HepG2 (cell line): ENCODE data around the gene MED13. TPM values are rescaled to one million over a fixed set of nuclear protein-coding genes. Genes with fewer than 3 reads are reported as not detected.

Source experiments
- ATAC-seq: fragments of 200-7000 bp; cut with Tn5 transposase; 3 replicates; pipeline ENCODE4 v1.9.1; 2020; ENCODE audit warnings: mild to moderate bottlenecking, moderate library complexity
- BruUV-seq: library from RNA; stranded (reverse); fragments of 400-500 nt; replicated peaks from 2 replicates; lab custom pipeline; 2021; lab: Mats Ljungman, UMichigan
- CTCF ChIA-PET: fragments of 300-600 bp; formaldehyde crosslinking; extraction: SDS; loops from one replicate; lab custom pipeline; 2021; ENCODE audit warnings: low total read pairs, inconsistent platforms, low intra/inter-chr PET ratio; lab: Yijun Ruan, JAX
- POLR2A ChIA-PET: fragments of 350-600 bp; sonication (Branson Sonifier 250); formaldehyde crosslinking; loops from one replicate; lab custom pipeline; 2020; ENCODE audit warnings: antibody characterized with exemption, inconsistent platforms; lab: Yijun Ruan, JAX
- DNase-seq: peaks from one replicate; pipeline ENCODE4 v3.0.0-alpha.2; 2015; ENCODE audit warnings: low spot score
- FAIRE-seq: peaks from 3 replicates; lab custom pipeline; 2011; peaks lifted over from hg19 to GRCh38; lab: Jason Lieb, UNC
- H2AFZ ChIP-seq: one replicate; pipeline ENCODE4 v1.6.1; 2011; ENCODE audit warnings: low read length, inconsistent platforms
- H3K27ac ChIP-seq: fragments of 300-600 bp; 3 replicates; pipeline ENCODE4 v1.8.0; 2011; ENCODE audit warnings: mixed run types, mild to moderate bottlenecking, mixed read lengths, low read length, inconsistent platforms; ENCODE audit not compliant: insufficient read depth; ENCODE audit errors: extremely low read length
- H3K27me3 ChIP-seq, 2 experiments: fragments of 200-600 bp in 1 of 2; 2 replicates in 1 of 2; 3 replicates in 1 of 2; pipeline versions ENCODE4 v1.6.0 to v1.8.0; 2011; ENCODE audit warnings: low read length in 2 of 2, mild to moderate bottlenecking in 2 of 2, moderate library complexity in 2 of 2, inconsistent platforms in 1 of 2; ENCODE audit not compliant: insufficient read depth in 2 of 2, control insufficient read depth in 1 of 2
- H3K36me3 ChIP-seq, 2 experiments: fragments of 200-600 bp in 1 of 2; replicated peaks in 1 of 2; 2 replicates in 1 of 2; 3 replicates in 1 of 2; pipeline versions ENCODE4 v1.5.1 to v1.8.0; 2011; ENCODE audit warnings: low read length in 2 of 2, inconsistent platforms in 1 of 2; ENCODE audit not compliant: insufficient read depth in 2 of 2, control insufficient read depth in 1 of 2
- H3K4me1 ChIP-seq: 2 replicates; pipeline ENCODE4 v1.5.1; 2012; ENCODE audit warnings: low read length, inconsistent platforms; ENCODE audit not compliant: insufficient read depth
- H3K4me2 ChIP-seq: 2 replicates; pipeline ENCODE4 v1.6.0; 2011; ENCODE audit warnings: low read depth, low read length, inconsistent platforms
- H3K4me3 ChIP-seq, 3 experiments: fragments of 200-600 bp in 1 of 3; sonication (generic), shearing (Covaris generic) in 1 of 3; replicated peaks in 1 of 3; 2 replicates each; pipeline ENCODE4 v1.5.1; 2011 to 2016; ENCODE audit warnings: low read length in 3 of 3, inconsistent platforms in 2 of 3, low read depth in 2 of 3, mild to moderate bottlenecking in 2 of 3, control low read depth in 1 of 3, mixed read lengths in 1 of 3; ENCODE audit not compliant: insufficient read depth in 1 of 3
- H3K79me2 ChIP-seq: one replicate; pipeline ENCODE4 v1.6.1; 2011; ENCODE audit warnings: low read length, inconsistent platforms; ENCODE audit not compliant: insufficient read depth
- H3K9ac ChIP-seq: 2 replicates; pipeline ENCODE4 v1.6.0; 2011; ENCODE audit warnings: mild to moderate bottlenecking, low read depth, low read length, inconsistent platforms; ENCODE audit not compliant: insufficient read depth
- H3K9me3 ChIP-seq: 2 replicates; pipeline ENCODE4 v1.5.1; 2012; ENCODE audit warnings: mild to moderate bottlenecking, low read length
- H4K20me1 ChIP-seq: 2 replicates; pipeline ENCODE4 v1.6.0; 2011; ENCODE audit warnings: inconsistent platforms, mild to moderate bottlenecking, low read length, moderate library complexity; ENCODE audit not compliant: insufficient read depth
- GTF3A ChIP-seq: sonication (generic); formaldehyde crosslinking; conservative IDR thresholded peaks from 2 replicates; pipeline ENCODE4 v1.4.0; 2020; ENCODE audit warnings: mild to moderate bottlenecking, missing genetic modification reagents
- HDAC6 ChIP-seq: fragments of 200-600 bp; sonication (generic); IDR thresholded peaks from 2 replicates; pipeline ENCODE4 v1.7.0; 2017; ENCODE audit warnings: mild to moderate bottlenecking, antibody characterized with exemption, low read length, low read depth
- TGIF2 ChIP-seq: IDR thresholded peaks from 2 replicates; pipeline ENCODE4 v1.6.1; 2016; ENCODE audit warnings: control low read depth, missing compliant biosample characterization
- ZC3H13 ChIP-seq: sonication (generic); formaldehyde crosslinking; IDR thresholded peaks from 2 replicates; pipeline ENCODE4 v1.8.1; 2023; ENCODE audit warnings: mild to moderate bottlenecking, missing genetic modification reagents, moderate library complexity
- ZNF281 ChIP-seq: sonication (generic); formaldehyde crosslinking; IDR thresholded peaks from 2 replicates; pipeline ENCODE4 v1.4.0; 2020; ENCODE audit warnings: missing genetic modification reagents, borderline replicate concordance
- ZNF7 ChIP-seq: IDR thresholded peaks from 2 replicates; pipeline ENCODE4 v1.6.1; 2016; ENCODE audit warnings: missing biosample characterization, missing genetic modification reagents
- ZNF770 ChIP-seq: sonication (generic); formaldehyde crosslinking; IDR thresholded peaks from 2 replicates; pipeline ENCODE4 v1.5.0; 2020; ENCODE audit warnings: mild to moderate bottlenecking, missing genetic modification reagents
- WGBS: methylation state at CpG from one replicate; pipeline ENCODE4 v1.1.6; 2017; ENCODE audit warnings: low lambda C conversion rate; 5-methylcytosine and 5-hydroxymethylcytosine counted together
- in situ Hi-C: cut with HindIII; loops from 2 replicates; pipeline ENCODE4 v1.10.0; 2017; ENCODE audit warnings: low pct_unique_long_range_greater_than_20kb; ENCODE audit not compliant: extremely low pct_ligation_motif_present
- intact Hi-C: fragments of 100-400 bp; cut with micrococcal nuclease; formaldehyde crosslinking; loops from one replicate; pipeline ENCODE4 v1.10.0; 2022; ENCODE audit not compliant: unreplicated experiment
- polyA plus RNA-seq, 8 experiments: library from polyadenylated mRNA; depleted of rRNA in 3 of 8; stranded (reverse) in 7 of 8; unstranded in 1 of 8; fragments of >200 nt; fragmentation: Illumina TruSeq in 4 of 8; extraction: Trizol in 4 of 8; gene quantifications; 2 replicates each; pipeline versions ENCODE4 v1.2.1 to v1.2.3, GENCODE V29; 2011 to 2016; ENCODE audit warnings: low read depth in 4 of 8, missing spikeins in 1 of 8, mixed read lengths in 1 of 8; ENCODE audit not compliant: insufficient read depth in 1 of 8
- total RNA-seq, 5 experiments: library from RNA; depleted of rRNA; stranded (reverse); fragments of >200 nt; fragmentation: Illumina TruSeq; extraction: Trizol; gene quantifications; 2 replicates each; pipeline ENCODE4 v1.2.3, GENCODE V29; 2016; ENCODE audit warnings: low read depth in 1 of 5

The MED13 gene
- total and polyA plus RNA-seq, 2 of the 13 experiments (the other 11 are each of a cell fraction or from before 2014, with no cell fraction given), result 27.4 to 69.1 TPM

DNA sequence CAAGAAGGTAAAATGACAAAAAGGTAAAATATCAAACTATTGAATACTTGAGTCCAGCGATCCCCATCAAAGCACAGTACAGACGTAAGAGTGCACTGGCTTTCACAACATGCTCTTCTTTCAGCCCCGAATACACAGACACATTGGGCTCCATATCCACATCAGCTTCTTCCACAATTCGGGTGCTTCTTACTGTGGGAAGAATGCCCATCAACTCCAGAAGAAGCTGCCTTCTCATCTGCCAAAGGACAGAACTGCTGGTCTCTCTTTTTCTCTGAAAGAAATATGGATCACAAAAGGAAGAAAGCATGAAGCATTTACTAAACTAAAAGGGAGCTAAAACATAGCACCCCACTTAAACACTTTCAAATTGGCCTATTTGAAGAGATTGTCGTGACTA is 157.7 kb downstream of the MED13 start (continued):
- TF ChIP-seq TGIF2 (CRISPR knock-in tag), result no peak
- TF ChIP-seq ZNF281 (CRISPR knock-in tag), result no peak
- TF ChIP-seq ZNF7 (CRISPR knock-in tag), result no peak
- TF ChIP-seq HDAC6, result no peak
- no peak for TF ChIP-seq ZC3H13 (CRISPR knock-in tag)

- no peak overlapping the region for H3K9ac ChIP-seq
- H4K20me1 ChIP-seq, result no peaks in the 10 kb centered on the region
- CTCF ChIA-PET, result no interaction called here
- no peak overlapping the region for H3K4me2 ChIP-seq
- ATAC-seq (no peak), DNase-seq (no peak), FAIRE-seq (no peak)
- no peak overlapping the region for H3K27ac ChIP-seq
- POLR2A ChIA-PET, result no interaction called here
- in situ Hi-C loops, result no loop called here
- no peaks in the 10 kb centered on the region for H3K4me1 ChIP-seq
- TF ChIP-seq GTF3A (CRISPR knock-in tag) (no peak), ZNF770 (0 out of 2 replicates have a peak, but pooled peaks have one; percentile 30)
- H3K79me2 ChIP-seq, result no peaks in the 10 kb centered on the region
- no peak overlapping the region for H2AFZ ChIP-seq
- 99% methylated on average over 5 of the region's 5 CpGs for WGBS
- intact Hi-C loops, result no loop called here
- no TSS peak for BruUV-seq
- H3K36me3 ChIP-seq, result peaks cover 30 to 79% of the 10 kb centered on the region in 2 experiments
- H3K27me3 ChIP-seq, result no peaks in the 10 kb centered on the region
- H3K4me3 ChIP-seq, result no peak overlapping the region
- no peaks in the 10 kb centered on the region for H3K9me3 ChIP-seq
Measured at GRCh38 chr17:61904094-61904710, 160.9 kb downstream of the MED13 start.
